ENCODE results near the gene PCDHGA7. TPM values are rescaled to one million over a fixed set of nuclear protein-coding genes. Genes with fewer than 3 reads are reported as not detected.
A peak's percentile ranks its signal among the peaks of the same experiment; 100 is the strongest.

Gene PCDHGA7
- total RNA-seq, 1 donor from 2014 or later, result 5.2 TPM

DNA sequence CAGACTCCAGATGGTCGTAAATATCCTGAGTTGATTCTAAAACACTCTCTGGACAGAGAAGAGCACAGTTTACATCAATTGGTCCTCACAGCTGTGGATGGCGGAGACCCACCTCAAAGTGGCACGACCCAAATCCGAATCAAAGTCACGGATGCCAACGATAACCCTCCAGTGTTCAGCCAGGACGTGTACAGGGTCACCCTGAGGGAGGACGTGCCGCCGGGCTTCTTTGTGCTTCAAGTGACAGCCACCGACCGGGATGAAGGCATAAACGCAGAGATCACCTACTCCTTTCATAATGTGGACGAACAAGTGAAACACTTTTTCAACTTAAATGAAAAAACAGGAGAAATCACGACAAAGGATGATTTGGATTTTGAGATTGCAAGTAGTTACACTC, 21.9 kb upstream of the PCDHGA7 start:
- intact Hi-C loops (cut with DNase I), result no loop called here
- H3K4me3 ChIP-seq, result no peak overlapping the region
- H3K9me3 ChIP-seq, result peaks cover 67% of the 10 kb centered on the region
- no peak overlapping the region for H3K27ac ChIP-seq
- no peaks in the 10 kb centered on the region for H3K36me3 ChIP-seq
- no peak for DNase-seq (ENCODE audit: extremely low spot score in 2 of 2)
- no peaks in the 10 kb centered on the region for H3K4me1 ChIP-seq
- H3K27me3 ChIP-seq, result no peaks in the 10 kb centered on the region
- no peak for TF ChIP-seq POLR2AphosphoS5 (IDR thresholded peaks at IDR 0.05; ENCODE audit: insufficient read depth in 1 of 2, low read depth in 1 of 2)
- TF ChIP-seq POLR2A (IDR thresholded peaks at IDR 0.05), result no peak
- no peak for TF ChIP-seq CTCF (IDR thresholded peaks at IDR 0.05)

DNA sequence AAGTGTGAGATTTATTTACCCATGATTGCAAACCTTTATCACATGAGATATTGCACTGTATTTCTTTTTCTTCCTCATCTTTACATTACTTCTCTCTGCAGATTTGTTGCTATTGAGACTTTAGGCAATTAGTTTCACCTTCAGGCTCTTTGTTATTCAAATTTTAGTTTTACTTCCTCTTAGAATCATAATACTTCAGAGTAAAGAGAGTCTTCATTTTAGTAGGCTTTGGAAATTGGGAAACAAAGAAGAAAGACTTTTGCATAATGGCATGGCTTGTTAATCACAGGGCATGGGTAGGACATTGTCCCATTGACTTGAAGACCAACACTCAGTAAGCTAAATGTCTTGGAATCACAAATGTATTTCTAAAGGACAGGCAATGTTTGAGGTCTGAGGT, 19.8 kb upstream of the PCDHGA7 start:
- Histone ChIP-seq H3K4me3 (no peak overlapping the region), H3K27ac (no peak overlapping the region), H3K27me3 (no peaks in the 10 kb centered on the region), H3K36me3 (no peaks in the 10 kb centered on the region), H3K9me3 (peaks cover 68% of the 10 kb centered on the region), H3K4me1 (no peaks in the 10 kb centered on the region)
- TF ChIP-seq CTCF (IDR thresholded peaks at IDR 0.05) (no peak), POLR2AphosphoS5 (IDR thresholded peaks at IDR 0.05; ENCODE audit: insufficient read depth in 1 of 2, low read depth in 1 of 2) (no peak), POLR2A (IDR thresholded peaks at IDR 0.05) (no peak)
- intact Hi-C loops (cut with DNase I), result no loop called here
- no peak for DNase-seq (ENCODE audit: extremely low spot score in 2 of 2)

GRCh38 chr5:141363952-141364660, 18.4 kb upstream of the PCDHGA7 start, which contains the start of gene PCDHGA5:
Gene PCDHGA5, plus strand, starts transcription at chr5:141364162. Its CDS starts 169 bp downstream, at chr5:141364331.
- Histone ChIP-seq H3K4me3 (peak within 1 kb of the TSS in 1 of 2 donors; percentile 1), H3K27me3 (no peaks in the 10 kb centered on the region), H3K9me3 (peaks cover 68% of the 10 kb centered on the region), H3K27ac (no peak within 1 kb of the TSS), H3K36me3 (no peaks in the 10 kb centered on the region), H3K4me1 (no peaks in the 10 kb centered on the region)
- intact Hi-C loops (cut with DNase I), result no loop called here
- TF ChIP-seq CTCF (IDR thresholded peaks at IDR 0.05) (no peak), POLR2AphosphoS5 (IDR thresholded peaks at IDR 0.05; ENCODE audit: insufficient read depth in 1 of 2, low read depth in 1 of 2) (no peak), POLR2A (IDR thresholded peaks at IDR 0.05) (no peak)
- DNase-seq (ENCODE audit: extremely low spot score in 2 of 2), result no peak

- H3K27ac ChIP-seq, result no peak overlapping the region
- H3K9me3 ChIP-seq, result peaks cover 74% of the 10 kb centered on the region
- TF ChIP-seq CTCF (IDR thresholded peaks at IDR 0.05) (no peak), POLR2AphosphoS5 (IDR thresholded peaks at IDR 0.05; ENCODE audit: insufficient read depth in 1 of 2, low read depth in 1 of 2) (no peak), POLR2A (IDR thresholded peaks at IDR 0.05) (no peak)
- intact Hi-C loops (cut with DNase I), result no loop called here
- H3K4me3 ChIP-seq, result no peak overlapping the region
- H3K4me1 ChIP-seq, result no peaks in the 10 kb centered on the region
- peaks cover 0 to 8% of the 10 kb centered on the region in 2 donors for H3K36me3 ChIP-seq
- no peak for DNase-seq (ENCODE audit: extremely low spot score in 2 of 2)
- H3K27me3 ChIP-seq, result no peaks in the 10 kb centered on the region
These were observed 16.3 kb upstream of the PCDHGA7 start for GRCh38 chr5:141366016-141366896.
